T-helper 2 cell treated with Interferon-gamma antibody and Interleukin-4, amounts not matched to agents 5 μg/mL and 100 μg/mL, for 36 hours (primary cell): ENCODE results near the gene RPIA.

Experiments used
- DNase-seq: peaks from one replicate; pipeline ENCODE4 v3.0.0; 2021; ENCODE audit warnings: low spot score
- H3K27ac Mint-ChIP-seq: one replicate; pipeline ENCODE4 v1.8.0; 2021; ENCODE audit warnings: mild to moderate bottlenecking, mixed read lengths
- H3K27me3 Mint-ChIP-seq: one replicate; pipeline ENCODE4 v1.8.0; 2021; ENCODE audit warnings: low read depth, mixed read lengths
- H3K36me3 Mint-ChIP-seq: one replicate; pipeline ENCODE4 v1.8.0; 2021; ENCODE audit warnings: low read depth, mixed read lengths
- H3K4me1 Mint-ChIP-seq: one replicate; pipeline ENCODE4 v1.8.0; 2021; ENCODE audit warnings: low read depth, mixed read lengths
- H3K4me3 Mint-ChIP-seq: one replicate; pipeline ENCODE4 v1.8.0; 2022; ENCODE audit warnings: mild to moderate bottlenecking, moderate library complexity, mixed read lengths
- H3K9me3 Mint-ChIP-seq: one replicate; pipeline ENCODE4 v1.8.0; 2021; ENCODE audit warnings: mixed read lengths

The RPIA gene

DNA sequence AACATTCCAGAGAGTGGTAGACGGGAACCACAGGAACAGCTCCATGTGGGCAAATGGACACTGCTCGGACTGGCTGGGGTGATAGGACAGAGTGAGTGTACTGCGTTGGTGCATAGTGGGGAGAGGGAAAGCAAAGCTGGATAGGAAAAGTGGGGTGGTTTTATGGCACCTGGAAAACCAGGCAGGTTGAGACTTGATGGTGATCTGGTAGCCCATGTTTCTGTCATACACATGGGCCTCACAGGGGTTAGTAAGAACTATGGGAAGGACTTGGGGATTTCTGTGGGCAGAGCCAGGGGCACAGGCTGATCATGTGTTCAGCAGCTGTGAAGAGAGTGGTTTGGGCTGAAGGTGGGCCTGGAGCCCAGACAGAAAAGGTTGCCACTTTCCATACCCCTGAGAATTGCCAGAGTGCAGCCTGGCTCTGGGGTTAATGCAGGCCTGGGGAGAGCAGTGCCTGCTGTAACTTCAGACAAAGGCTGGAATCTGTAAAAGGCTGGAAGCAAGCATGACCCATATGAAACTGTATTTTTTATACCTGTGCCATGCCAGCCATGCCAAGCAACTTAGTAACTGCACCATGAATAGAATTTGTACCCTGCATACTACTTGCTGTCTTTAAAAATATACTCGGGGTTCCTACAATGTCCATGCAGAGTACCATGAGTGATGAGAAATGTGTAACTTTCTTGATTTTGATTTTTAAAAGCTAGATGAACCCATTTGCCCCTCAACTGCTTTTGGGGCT is 41.9 kb downstream of the RPIA start:
- no peaks in the 10 kb centered on the region for H3K27me3 Mint-ChIP-seq
- H3K9me3 Mint-ChIP-seq = no peaks in the 10 kb centered on the region
- no peak overlapping the region for H3K27ac Mint-ChIP-seq
- peaks cover 4% of the 10 kb centered on the region for H3K36me3 Mint-ChIP-seq
- peaks cover 8% of the 10 kb centered on the region for H3K4me1 Mint-ChIP-seq
- no peak for DNase-seq
- no peak overlapping the region for H3K4me3 Mint-ChIP-seq

GRCh38 chr2:88735133-88735532 is 43.7 kb downstream of the RPIA start:
- Mint-ChIP-seq H3K27ac (no peak overlapping the region), H3K4me3 (no peak overlapping the region), H3K9me3 (no peaks in the 10 kb centered on the region)

DNA sequence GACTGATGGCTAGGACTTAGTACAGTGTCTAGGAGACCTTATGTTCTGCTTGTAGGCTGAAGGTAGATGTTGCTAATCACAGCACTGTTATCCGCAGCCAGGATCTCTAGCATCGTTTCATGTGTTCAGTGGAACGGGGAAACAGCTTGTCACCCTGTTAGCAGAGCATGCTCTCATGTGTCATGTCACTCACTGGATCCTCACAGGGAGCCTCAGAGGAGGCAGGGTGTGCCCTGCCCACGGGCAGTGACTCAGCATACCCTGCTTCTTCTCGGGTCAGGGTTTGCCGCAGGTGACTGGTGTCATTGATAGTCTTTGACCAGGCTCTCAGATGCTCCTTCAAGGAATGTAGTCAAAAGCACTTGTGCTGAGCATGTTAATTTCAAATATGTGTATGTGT is 44.4 kb downstream of the RPIA start:
- H3K27ac Mint-ChIP-seq = no peak overlapping the region
- no peak overlapping the region for H3K4me3 Mint-ChIP-seq
- H3K27me3 Mint-ChIP-seq = no peaks in the 10 kb centered on the region
- no peaks in the 10 kb centered on the region for H3K9me3 Mint-ChIP-seq
- H3K4me1 Mint-ChIP-seq = peaks cover 6% of the 10 kb centered on the region
- peak; percentile 32 for DNase-seq
- H3K36me3 Mint-ChIP-seq = peaks cover 9% of the 10 kb centered on the region

More at GRCh38 chr2:88735133-88735532, 43.7 kb downstream of the RPIA start:
- Mint-ChIP-seq H3K36me3 (peaks cover 5% of the 10 kb centered on the region), H3K4me1 (peaks cover 5% of the 10 kb centered on the region), H3K27me3 (no peaks in the 10 kb centered on the region)
- no peak for DNase-seq

- H3K27me3 Mint-ChIP-seq = no peaks in the 10 kb centered on the region
- no peak for DNase-seq
- H3K4me1 Mint-ChIP-seq = peaks cover 6% of the 10 kb centered on the region
- no peaks in the 10 kb centered on the region for H3K9me3 Mint-ChIP-seq
- no peak overlapping the region for H3K27ac Mint-ChIP-seq
- no peak overlapping the region for H3K4me3 Mint-ChIP-seq
- peaks cover 14% of the 10 kb centered on the region for H3K36me3 Mint-ChIP-seq
These were observed 45.0 kb downstream of the RPIA start for GRCh38 chr2:88736437-88736836.

DNA sequence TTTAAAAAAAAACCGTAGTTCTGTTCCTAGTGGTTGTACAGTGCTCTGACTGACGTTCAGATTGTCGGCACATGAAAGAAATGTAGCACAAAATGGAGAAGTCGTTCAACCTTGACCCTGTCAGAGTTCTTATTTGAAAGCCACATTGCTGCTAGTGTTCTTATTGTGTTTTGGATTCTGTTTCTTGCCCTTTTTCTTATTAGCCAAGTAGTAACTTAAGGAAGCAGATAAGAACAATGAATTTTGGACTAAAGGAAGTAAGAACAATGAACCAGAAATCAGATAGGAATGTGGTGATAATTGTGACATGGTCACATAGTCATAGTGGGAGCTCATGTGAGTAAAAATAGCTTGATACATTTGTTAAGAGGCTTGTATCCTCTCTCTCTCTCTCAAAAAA is 45.9 kb downstream of the RPIA start:
- DNase-seq = no peak
- Mint-ChIP-seq H3K27ac (no peak overlapping the region), H3K36me3 (peaks cover 23% of the 10 kb centered on the region), H3K4me1 (peaks cover 6% of the 10 kb centered on the region), H3K4me3 (no peak overlapping the region), H3K9me3 (peaks cover 3% of the 10 kb centered on the region), H3K27me3 (no peaks in the 10 kb centered on the region)

- DNase-seq = no peak
- Mint-ChIP-seq H3K27ac (no peak overlapping the region), H3K4me1 (peaks cover 6% of the 10 kb centered on the region), H3K27me3 (no peaks in the 10 kb centered on the region), H3K4me3 (no peak overlapping the region), H3K36me3 (peaks cover 32% of the 10 kb centered on the region), H3K9me3 (peaks cover 12% of the 10 kb centered on the region)
These were observed 46.8 kb downstream of the RPIA start for GRCh38 chr2:88738271-88738670.

DNA sequence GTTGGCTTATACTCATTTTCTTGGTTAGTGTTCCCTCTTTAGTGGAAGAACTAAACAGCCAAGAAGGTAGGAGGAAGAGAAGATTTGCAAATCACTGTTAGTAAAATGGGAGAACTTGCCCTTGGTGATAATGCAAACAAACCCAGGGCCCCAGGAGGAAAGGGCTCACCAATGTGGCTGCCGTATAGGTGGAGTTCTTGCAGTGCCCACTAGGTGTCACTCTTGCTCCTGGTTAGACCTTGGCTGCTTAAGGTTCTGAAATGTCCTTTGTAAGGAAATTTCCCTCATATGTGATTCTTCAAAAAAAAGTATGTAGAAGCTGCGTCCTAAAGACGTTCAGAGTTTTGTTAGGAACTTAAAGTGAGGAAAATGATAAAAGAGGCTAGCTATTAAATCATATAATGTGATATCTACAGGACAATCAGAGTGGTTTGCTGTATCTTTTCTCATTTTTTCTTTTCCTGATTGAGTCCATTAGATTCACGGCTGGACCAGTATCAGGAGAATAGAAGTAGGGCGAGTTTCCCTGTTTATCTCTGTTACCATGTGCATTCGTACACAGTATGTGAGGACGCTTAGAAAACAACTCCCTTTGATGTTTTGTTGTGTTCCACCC is 48.6 kb downstream of the RPIA start:
- Mint-ChIP-seq H3K4me3 (no peak overlapping the region), H3K36me3 (peaks cover 50% of the 10 kb centered on the region), H3K4me1 (peaks cover 14% of the 10 kb centered on the region), H3K27ac (no peak overlapping the region), H3K9me3 (peaks cover 31% of the 10 kb centered on the region), H3K27me3 (no peaks in the 10 kb centered on the region)
- DNase-seq = peak; percentile 40

GRCh38 chr2:88746929-88747490 is 55.5 kb downstream of the RPIA start:
- no peaks in the 10 kb centered on the region for H3K27me3 Mint-ChIP-seq

GRCh38 chr2:88747990-88748389 is 56.5 kb downstream of the RPIA start:
- Mint-ChIP-seq H3K27ac (no peak overlapping the region), H3K27me3 (no peaks in the 10 kb centered on the region), H3K9me3 (peaks cover 38% of the 10 kb centered on the region), H3K4me1 (peaks cover 20% of the 10 kb centered on the region), H3K36me3 (peaks cover 76% of the 10 kb centered on the region), H3K4me3 (no peak overlapping the region)
- DNase-seq = no peak

More at GRCh38 chr2:88746929-88747490, 55.5 kb downstream of the RPIA start:
- Mint-ChIP-seq H3K36me3 (peaks cover 77% of the 10 kb centered on the region), H3K27ac (no peak overlapping the region), H3K4me1 (peaks cover 19% of the 10 kb centered on the region), H3K9me3 (peaks cover 48% of the 10 kb centered on the region), H3K4me3 (no peak overlapping the region)
- DNase-seq = no peak

DNA sequence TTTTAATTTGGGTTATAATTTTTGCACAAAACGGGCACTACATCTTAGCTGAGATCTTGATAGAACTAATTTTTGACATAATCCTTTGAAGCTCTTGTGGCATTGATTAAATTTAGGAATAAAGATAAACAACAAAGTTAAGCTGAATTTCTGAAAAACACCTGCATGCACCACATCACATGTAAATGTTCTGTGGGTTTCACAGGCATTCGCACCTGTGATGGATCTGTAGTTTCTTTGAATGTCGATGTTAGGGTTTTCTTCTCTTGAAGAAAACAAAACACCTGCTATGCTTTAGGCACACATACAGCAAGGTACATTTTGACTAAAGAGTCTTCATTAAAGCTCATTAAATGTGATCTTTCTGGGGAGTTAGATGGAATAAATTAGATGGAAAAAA is 60.3 kb downstream of the RPIA start:
- H3K4me3 Mint-ChIP-seq = no peak overlapping the region
- no peak for DNase-seq
- H3K36me3 Mint-ChIP-seq = peaks cover 60% of the 10 kb centered on the region
- peaks cover under 1% of the 10 kb centered on the region for H3K9me3 Mint-ChIP-seq
- H3K27ac Mint-ChIP-seq = no peak overlapping the region
- no peaks in the 10 kb centered on the region for H3K27me3 Mint-ChIP-seq
- H3K4me1 Mint-ChIP-seq = peaks cover 22% of the 10 kb centered on the region

DNA sequence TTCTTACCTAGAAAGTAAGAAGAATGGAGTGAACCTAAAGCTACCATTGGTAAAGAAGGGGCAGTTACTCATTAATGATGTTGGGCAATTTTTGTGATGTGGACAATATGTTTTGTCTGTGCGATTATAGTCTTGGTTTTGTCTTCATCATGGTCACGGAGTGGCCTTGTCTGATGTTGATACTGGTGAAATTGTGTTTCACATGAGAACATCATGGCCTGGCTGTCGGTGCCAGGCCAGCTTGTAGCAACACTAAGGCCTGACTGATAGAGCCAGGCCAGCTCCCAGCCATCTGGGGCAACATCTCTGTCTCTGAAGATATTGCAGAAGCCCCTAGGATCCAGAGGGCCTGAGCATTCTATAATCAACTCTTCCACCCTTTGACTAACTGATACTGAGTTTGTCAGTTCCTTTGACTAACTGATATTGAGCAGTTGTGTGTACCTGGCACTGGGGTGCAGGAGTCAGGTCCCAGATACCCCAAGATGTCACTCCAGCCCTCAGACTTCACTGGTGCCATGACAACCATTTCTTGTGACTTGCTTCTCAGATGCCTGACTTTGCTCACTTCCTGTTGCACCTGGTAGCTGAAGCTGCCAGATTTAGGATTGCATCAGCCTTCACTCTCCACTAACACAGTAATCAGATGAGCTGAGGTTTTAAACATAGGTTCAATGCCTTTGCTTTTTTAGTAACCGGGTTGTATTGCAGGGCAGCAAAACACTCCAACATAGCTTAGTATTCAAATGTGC is 62.5 kb downstream of the RPIA start:
- Mint-ChIP-seq H3K4me3 (peak overlapping the region; percentile 39), H3K4me1 (peaks cover 13% of the 10 kb centered on the region), H3K27me3 (no peaks in the 10 kb centered on the region), H3K9me3 (peaks cover 6% of the 10 kb centered on the region), H3K27ac (peak overlapping the region; percentile 94), H3K36me3 (peaks cover 61% of the 10 kb centered on the region)
- peak; percentile 14 for DNase-seq

- Mint-ChIP-seq H3K36me3 (peaks cover 57% of the 10 kb centered on the region), H3K4me3 (peak overlapping the region; percentile 39)
These were observed 63.3 kb downstream of the RPIA start for GRCh38 chr2:88754585-88755320.

GRCh38 chr2:88755836-88756235 is 64.4 kb downstream of the RPIA start:
- H3K27ac Mint-ChIP-seq = peak overlapping the region; percentile 39
- peaks cover 56% of the 10 kb centered on the region for H3K36me3 Mint-ChIP-seq
- H3K9me3 Mint-ChIP-seq = peaks cover 7% of the 10 kb centered on the region

More at GRCh38 chr2:88754585-88755320, 63.3 kb downstream of the RPIA start:
- peaks cover 7% of the 10 kb centered on the region for H3K9me3 Mint-ChIP-seq
- H3K27me3 Mint-ChIP-seq = no peaks in the 10 kb centered on the region
- peaks cover 13% of the 10 kb centered on the region for H3K4me1 Mint-ChIP-seq
- H3K27ac Mint-ChIP-seq = peak overlapping the region; percentile 94
- DNase-seq = no peak

More at GRCh38 chr2:88755836-88756235, 64.4 kb downstream of the RPIA start:
- H3K4me3 Mint-ChIP-seq = no peak overlapping the region
- H3K4me1 Mint-ChIP-seq = peaks cover 13% of the 10 kb centered on the region
- DNase-seq = no peak
- no peaks in the 10 kb centered on the region for H3K27me3 Mint-ChIP-seq
